GM12878 (cell line): ENCODE measurements around the gene PLAGL2. TPM values are rescaled to one million over a fixed set of nuclear protein-coding genes. Genes with fewer than 3 reads are reported as not detected.

Experiments
- ATAC-seq: fragments of 200-7000 bp; cut with Tn5 transposase; 3 replicates; pipeline ENCODE4 v1.9.1; 2020; ENCODE audit warnings: mild to moderate bottlenecking, moderate library complexity
- BruUV-seq: library from RNA; stranded (reverse); fragments of 400-500 nt; replicated peaks from 2 replicates; lab custom pipeline; 2021; lab: Mats Ljungman, UMichigan
- CTCF ChIA-PET: fragments of 300-600 bp; sonication (Branson Sonifier 250); formaldehyde crosslinking; extraction: SDS; loops from one replicate; lab custom pipeline; 2021; ENCODE audit warnings: inconsistent platforms; lab: Yijun Ruan, JAX
- POLR2A ChIA-PET: fragments of 350-600 bp; formaldehyde crosslinking; extraction: SDS; loops from one replicate; lab custom pipeline; 2021; ENCODE audit warnings: inconsistent platforms; lab: Charles Lee
- RAD21 ChIA-PET: fragments of 300-600 bp; sonication (Branson Sonifier 250); formaldehyde crosslinking; loops from one replicate; lab custom pipeline; 2023; ENCODE audit warnings: antibody characterized with exemption; ENCODE audit not compliant: unreplicated experiment; lab: Charles Lee
- SMC1A ChIA-PET: fragments of 300-600 bp; sonication (Branson Sonifier 250); formaldehyde crosslinking; loops from one replicate; lab custom pipeline; 2023; ENCODE audit not compliant: unreplicated experiment, uncharacterized antibody; lab: Charles Lee
- DNase-seq: peaks from one replicate; pipeline ENCODE4 v3.0.0-alpha.2; 2011; ENCODE audit warnings: low read depth, low spot score
- FAIRE-seq: peaks from 3 replicates; lab custom pipeline; 2011; peaks lifted over from hg19 to GRCh38; lab: Jason Lieb, UNC
- H2AFZ ChIP-seq: 2 replicates; pipeline ENCODE4 v1.6.0; 2011; ENCODE audit warnings: low read depth, low read length, control low read depth; ENCODE audit not compliant: control insufficient read depth
- H3K27ac ChIP-seq: 2 replicates; pipeline ENCODE4 v1.5.1; 2011; ENCODE audit warnings: control low read depth; ENCODE audit not compliant: control insufficient read depth, insufficient read depth
- H3K27me3 ChIP-seq, 2 experiments: replicated peaks in 1 of 2; 2 replicates each; pipeline versions ENCODE4 v1.6.0 to v1.6.1; 2011; ENCODE audit warnings: low read length in 1 of 2; ENCODE audit not compliant: control insufficient read depth in 2 of 2, insufficient read depth in 2 of 2
- H3K36me3 ChIP-seq, 2 experiments: 2 replicates each; pipeline ENCODE4 v1.5.1; 2011; ENCODE audit warnings: low read length in 1 of 2; ENCODE audit not compliant: control insufficient read depth in 2 of 2, insufficient read depth in 2 of 2
- H3K4me1 ChIP-seq: 2 replicates; pipeline ENCODE4 v1.6.1; 2011; ENCODE audit warnings: mild to moderate bottlenecking, low read length, moderate library complexity, mixed read lengths; ENCODE audit not compliant: control insufficient read depth, insufficient read depth
- H3K4me2 ChIP-seq: 2 replicates; pipeline ENCODE4 v1.6.0; 2011; ENCODE audit warnings: control low read depth; ENCODE audit not compliant: control insufficient read depth, insufficient read depth
- H3K4me3 ChIP-seq: fragments of 200-600 bp; sonication (generic); 2 replicates; pipeline ENCODE4 v1.5.1; 2016
- H3K79me2 ChIP-seq: 2 replicates; pipeline ENCODE4 v1.6.0; 2011; ENCODE audit warnings: low read length; ENCODE audit not compliant: control insufficient read depth, insufficient read depth
- H3K9ac ChIP-seq: 2 replicates; pipeline ENCODE4 v1.8.0; 2011; ENCODE audit warnings: low read length, control low read depth, mixed read lengths; ENCODE audit not compliant: control insufficient read depth, insufficient read depth
- H3K9me3 ChIP-seq: replicated peaks from 3 replicates; pipeline ENCODE4 v1.5.1; 2011; ENCODE audit warnings: mild to moderate bottlenecking, low read length; ENCODE audit not compliant: control insufficient read depth, insufficient read depth
- H4K20me1 ChIP-seq: 2 replicates; pipeline ENCODE4 v1.6.0; 2011; ENCODE audit not compliant: control insufficient read depth, insufficient read depth
- BCL3 ChIP-seq: IDR thresholded peaks from 2 replicates; pipeline ENCODE4 v1.6.1; 2011; ENCODE audit warnings: borderline replicate concordance, low read depth, mild to moderate bottlenecking, moderate library complexity, low read length; ENCODE audit not compliant: insufficient read depth, poor library complexity, severe bottlenecking
- CREM ChIP-seq: IDR thresholded peaks from 2 replicates; pipeline ENCODE4 v1.6.1; 2014; ENCODE audit warnings: antibody characterized with exemption, low read depth
- E2F8 ChIP-seq: fragments of 450-650 bp; IDR thresholded peaks from 2 replicates; pipeline ENCODE4 v1.6.1; 2018; ENCODE audit warnings: mild to moderate bottlenecking, low read depth, moderate library complexity; ENCODE audit not compliant: partially characterized antibody
- KLF5 ChIP-seq: fragments of 450-650 bp; IDR thresholded peaks from 2 replicates; pipeline ENCODE4 v1.6.1; 2014; ENCODE audit warnings: mild to moderate bottlenecking; ENCODE audit not compliant: partially characterized antibody
- MTA3 ChIP-seq: IDR thresholded peaks from 2 replicates; pipeline ENCODE4 v1.6.1; 2012; ENCODE audit warnings: low read length, inconsistent platforms, borderline replicate concordance
- NR2F1 ChIP-seq: fragments of 450-650 bp; conservative IDR thresholded peaks from 2 replicates; pipeline ENCODE4 v1.6.1; 2017; ENCODE audit warnings: mild to moderate bottlenecking
- NRF1 ChIP-seq: conservative IDR thresholded peaks from 2 replicates; pipeline ENCODE4 v1.6.1; 2011; ENCODE audit warnings: mild to moderate bottlenecking, low read depth, low read length, improper control_type of control experiment
- POLR2AphosphoS5 ChIP-seq: IDR thresholded peaks from 2 replicates; pipeline ENCODE4 v1.6.1; 2011; ENCODE audit warnings: mild to moderate bottlenecking, low read length, inconsistent platforms
- RELA ChIP-seq: fragments of 450-650 bp; IDR thresholded peaks from 2 replicates; pipeline ENCODE4 v1.8.0; 2014; ENCODE audit warnings: borderline replicate concordance; ENCODE audit not compliant: partially characterized antibody
- RUNX3 ChIP-seq: IDR thresholded peaks from 2 replicates; pipeline ENCODE4 v1.6.1; 2012; ENCODE audit warnings: low read length, inconsistent platforms
- ZBTB33 ChIP-seq: fragments of 450-650 bp; IDR thresholded peaks from 2 replicates; pipeline ENCODE4 v1.6.1; 2017; ENCODE audit warnings: mild to moderate bottlenecking
- ZNF384 ChIP-seq: IDR thresholded peaks from 2 replicates; pipeline ENCODE4 v1.6.1; 2012; ENCODE audit warnings: low read depth, mild to moderate bottlenecking, low read length, improper control_type of control experiment, borderline replicate concordance
- ZNF592 ChIP-seq: fragments of 450-650 bp; IDR thresholded peaks from 2 replicates; pipeline ENCODE4 v1.6.1; 2017; ENCODE audit warnings: mild to moderate bottlenecking, moderate library complexity
- WGBS: methylation state at CpG from one replicate; pipeline ENCODE4 v1.1.6; 2016; ENCODE audit warnings: low lambda C conversion rate; ENCODE audit not compliant: insufficient replicate concordance, insufficient coverage; ENCODE audit errors: missing lambda C conversion rate; 5-methylcytosine and 5-hydroxymethylcytosine counted together
- in situ Hi-C: fragments of 300-500 bp; cut with MboI; formaldehyde crosslinking; loops from 9 replicates; pipeline ENCODE4 v1.14.3; 2018; ENCODE audit warnings: mixed read lengths
- intact Hi-C: fragments of 100-400 bp; cut with micrococcal nuclease; formaldehyde crosslinking; loops from one replicate; pipeline ENCODE4 v1.14.2; 2022; ENCODE audit not compliant: unreplicated experiment
- polyA plus RNA-seq, 11 experiments: library from polyadenylated mRNA; depleted of rRNA in 4 of 11; unstranded in 6 of 11; stranded (reverse) in 5 of 11; fragments of >200 nt; fragmentation: Nextera tagmentation in 4 of 11; fragmentation: Illumina TruSeq in 1 of 11; extraction: Ambion mirVana in 4 of 11; extraction: Trizol in 1 of 11; gene quantifications; 1 replicate in 1 of 11; 2 replicates in 10 of 11; pipeline versions ENCODE4 v1.2.1 to v1.2.3, GENCODE V29; 2011 to 2016; ENCODE audit warnings: inconsistent platforms in 2 of 11, missing spikeins in 2 of 11, low read depth in 1 of 11
- total RNA-seq, 4 experiments: library from RNA; depleted of rRNA in 3 of 4; stranded (reverse); fragments of >200 nt in 3 of 4; fragmentation: Illumina TruSeq in 1 of 4; extraction: Trizol in 1 of 4; gene quantifications; 2 replicates each; pipeline versions ENCODE4 v1.2.1 to v1.2.3, GENCODE V29; 2013 to 2021

PLAGL2 gene
- total and polyA plus RNA-seq, 10 of the 15 experiments (the other 5 are each of a cell fraction or from before 2014, with no cell fraction given), result 4.4 to 32.3 (median 13.3) TPM

GRCh38 chr20:32168184-32168910 lies 39.2 kb downstream of the PLAGL2 start:
- CTCF ChIA-PET, result no interaction called here
- no peak overlapping the region for H2AFZ ChIP-seq
- H3K9ac ChIP-seq, result no peak overlapping the region
- BruUV-seq, result no TSS peak
- peaks cover 5 to 13% of the 10 kb centered on the region in 2 experiments for H3K36me3 ChIP-seq
- no peak overlapping the region for H3K27ac ChIP-seq
- ATAC-seq (no peak), DNase-seq (no peak), FAIRE-seq (no peak)
- H3K79me2 ChIP-seq, result no peaks in the 10 kb centered on the region
- no peaks in the 10 kb centered on the region for H3K27me3 ChIP-seq
- no peak overlapping the region for H3K4me3 ChIP-seq
- no peaks in the 10 kb centered on the region for H3K9me3 ChIP-seq
- SMC1A ChIA-PET, result no interaction called here
- H3K4me2 ChIP-seq, result no peak overlapping the region
- intact Hi-C loops, result no loop called here
- H3K4me1 ChIP-seq, result no peaks in the 10 kb centered on the region
- WGBS, result 43% methylated on average over 2 of the region's 2 CpGs
- in situ Hi-C loops, result no loop called here
- POLR2A ChIA-PET, result no interaction called here
- H4K20me1 ChIP-seq, result no peaks in the 10 kb centered on the region
- RAD21 ChIA-PET, result no interaction called here
- TF ChIP-seq NR2F1, result no peak
- no peak for TF ChIP-seq MTA3
- TF ChIP-seq ZBTB33, result no peak
- no peak for TF ChIP-seq ZNF592
- no peak for TF ChIP-seq NRF1
- TF ChIP-seq POLR2AphosphoS5, result no peak
- no peak for TF ChIP-seq E2F8
- no peak for TF ChIP-seq KLF5
- no peak for TF ChIP-seq BCL3
- no peak for TF ChIP-seq ZNF384
- TF ChIP-seq RUNX3, result no peak
- TF ChIP-seq CREM, result no peak
- no peak for TF ChIP-seq RELA
